Thoracic aorta (tissue), 2 donors: ENCODE measurements around the gene SERPINA9. TPM values are rescaled to one million over a fixed set of nuclear protein-coding genes. Genes with fewer than 3 reads are reported as not detected.
"Not testable (repeated sequence)": the region's sequence is repeated elsewhere in the genome, so short reads cannot be mapped to it uniquely, and the experiment has no call there.

Experiments used
- ATAC-seq: fragments of 150-250 bp; one replicate; pipeline ENCODE4 v1.8.0; 2017; ENCODE audit warnings: low read depth; ENCODE audit not compliant: insufficient number of reproducible peaks, low FRiP score
- DNase-seq: peaks from one replicate; pipeline ENCODE4 v3.0.0-alpha.2; 2020; ENCODE audit warnings: low spot score
- H3K27ac ChIP-seq, 2 donors: fragments of 200-600 bp; sonication (generic); 1 replicate in 1 of 2; 2 replicates in 1 of 2; pipeline ENCODE4 v1.5.1; 2016; ENCODE audit warnings: mild to moderate bottlenecking in 2 of 2, moderate library complexity in 2 of 2
- H3K27me3 ChIP-seq: fragments of 200-600 bp; sonication (generic); replicated peaks from 2 replicates; pipeline ENCODE4 v1.6.0; 2016; ENCODE audit warnings: mild to moderate bottlenecking; ENCODE audit not compliant: insufficient read depth
- H3K36me3 ChIP-seq: fragments of 200-600 bp; sonication (generic); one replicate; pipeline ENCODE4 v1.5.1; 2016
- H3K4me1 ChIP-seq, 2 donors: fragments of 200-600 bp; sonication (generic); 1 replicate in 1 of 2; 2 replicates in 1 of 2; pipeline versions ENCODE4 v1.5.1 to v1.6.0; 2016; ENCODE audit warnings: low read depth in 2 of 2, mild to moderate bottlenecking in 1 of 2; ENCODE audit not compliant: control insufficient read depth in 1 of 2
- H3K4me3 ChIP-seq: fragments of 200-600 bp; sonication (generic); 2 replicates; pipeline ENCODE4 v1.5.1; 2016; ENCODE audit warnings: mild to moderate bottlenecking
- H3K9me3 ChIP-seq: fragments of 200-600 bp; sonication (generic); 2 replicates; pipeline ENCODE4 v1.5.1; 2016
- total RNA-seq, 2 donors: library from RNA; depleted of rRNA; stranded (reverse); fragments of >200 nt; gene quantifications; one replicate each; pipeline versions ENCODE4 v1.1.0 to v1.2.3, GENCODE V29; 2016
- TF ChIP-seq, protein P1 (sequence below): fragments of 200-600 bp; sonication (generic); IDR thresholded peaks from one replicate; pipeline ENCODE4 v1.5.1; 2019; ENCODE audit warnings: antibody characterized with exemption

The SERPINA9 gene
- total RNA-seq, 2 donors from 2014 or later: 2.3 TPM; not detected in 1

DNA sequence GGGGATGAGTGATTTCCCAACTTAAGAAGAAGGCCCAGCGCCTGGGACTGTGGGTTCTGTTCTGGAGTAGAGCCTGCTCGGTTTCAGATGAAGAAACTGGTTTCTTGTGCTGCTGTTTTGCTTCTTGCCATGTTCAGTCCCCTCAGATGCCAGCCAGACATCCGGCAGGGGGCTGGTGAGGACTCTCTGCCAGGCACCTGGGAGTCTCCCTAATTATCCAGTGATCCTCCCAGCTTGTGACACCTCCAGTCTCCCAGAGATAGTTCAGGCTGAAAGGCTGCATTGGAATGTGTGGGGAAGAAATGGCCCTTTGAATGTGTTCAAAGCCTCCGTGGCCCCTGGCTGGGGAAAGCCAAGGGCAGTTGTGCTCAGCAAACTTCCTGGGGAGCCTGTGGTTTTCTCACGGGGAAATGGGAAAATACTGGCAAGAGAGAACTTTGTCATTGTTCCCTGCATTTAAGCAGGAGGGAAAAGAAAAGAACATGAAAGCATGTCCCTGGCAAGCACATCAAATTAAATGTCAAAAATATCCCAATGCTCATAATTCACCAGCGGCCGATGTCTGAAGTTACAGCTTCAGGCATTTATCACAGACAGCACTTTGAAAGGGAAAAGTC, 41.8 kb upstream of the SERPINA9 start:
- Histone ChIP-seq H3K27ac (no peak overlapping the region), H3K36me3 (no peaks in the 10 kb centered on the region), H3K27me3 (no peaks in the 10 kb centered on the region), H3K9me3 (no peaks in the 10 kb centered on the region), H3K4me3 (no peak overlapping the region), H3K4me1 (no peaks in the 10 kb centered on the region)
- DNase-seq: no peak
- TF ChIP-seq, protein P1, sequence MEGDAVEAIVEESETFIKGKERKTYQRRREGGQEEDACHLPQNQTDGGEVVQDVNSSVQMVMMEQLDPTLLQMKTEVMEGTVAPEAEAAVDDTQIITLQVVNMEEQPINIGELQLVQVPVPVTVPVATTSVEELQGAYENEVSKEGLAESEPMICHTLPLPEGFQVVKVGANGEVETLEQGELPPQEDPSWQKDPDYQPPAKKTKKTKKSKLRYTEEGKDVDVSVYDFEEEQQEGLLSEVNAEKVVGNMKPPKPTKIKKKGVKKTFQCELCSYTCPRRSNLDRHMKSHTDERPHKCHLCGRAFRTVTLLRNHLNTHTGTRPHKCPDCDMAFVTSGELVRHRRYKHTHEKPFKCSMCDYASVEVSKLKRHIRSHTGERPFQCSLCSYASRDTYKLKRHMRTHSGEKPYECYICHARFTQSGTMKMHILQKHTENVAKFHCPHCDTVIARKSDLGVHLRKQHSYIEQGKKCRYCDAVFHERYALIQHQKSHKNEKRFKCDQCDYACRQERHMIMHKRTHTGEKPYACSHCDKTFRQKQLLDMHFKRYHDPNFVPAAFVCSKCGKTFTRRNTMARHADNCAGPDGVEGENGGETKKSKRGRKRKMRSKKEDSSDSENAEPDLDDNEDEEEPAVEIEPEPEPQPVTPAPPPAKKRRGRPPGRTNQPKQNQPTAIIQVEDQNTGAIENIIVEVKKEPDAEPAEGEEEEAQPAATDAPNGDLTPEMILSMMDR: no peak
- no peak for ATAC-seq

DNA sequence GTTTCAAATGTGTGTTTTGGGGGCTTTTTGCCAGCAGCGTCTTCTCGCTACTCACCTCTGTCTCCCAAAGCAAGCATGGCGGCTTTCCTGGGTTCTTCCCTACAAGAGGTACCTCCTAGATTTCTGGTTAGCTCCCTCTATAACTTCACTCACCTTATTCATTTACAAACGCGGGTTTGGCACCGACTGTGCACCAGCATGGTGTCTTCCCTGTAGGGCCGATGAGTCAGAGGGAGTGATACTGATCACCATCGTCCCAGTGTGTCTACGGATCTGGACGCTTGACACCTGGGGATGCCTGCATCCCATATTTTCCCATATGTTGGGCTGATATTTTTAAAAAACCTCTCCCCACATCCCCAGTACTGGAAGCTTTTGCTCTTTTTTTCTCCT, 41.2 kb upstream of the SERPINA9 start:
- no peak overlapping the region for H3K27ac ChIP-seq
- H3K27me3 ChIP-seq: no peaks in the 10 kb centered on the region
- TF ChIP-seq, protein P1: no peak
- H3K4me3 ChIP-seq: no peak overlapping the region
- ATAC-seq (no peak), DNase-seq (no peak)
- no peaks in the 10 kb centered on the region for H3K9me3 ChIP-seq
- H3K4me1 ChIP-seq: no peaks in the 10 kb centered on the region
- no peaks in the 10 kb centered on the region for H3K36me3 ChIP-seq

DNA sequence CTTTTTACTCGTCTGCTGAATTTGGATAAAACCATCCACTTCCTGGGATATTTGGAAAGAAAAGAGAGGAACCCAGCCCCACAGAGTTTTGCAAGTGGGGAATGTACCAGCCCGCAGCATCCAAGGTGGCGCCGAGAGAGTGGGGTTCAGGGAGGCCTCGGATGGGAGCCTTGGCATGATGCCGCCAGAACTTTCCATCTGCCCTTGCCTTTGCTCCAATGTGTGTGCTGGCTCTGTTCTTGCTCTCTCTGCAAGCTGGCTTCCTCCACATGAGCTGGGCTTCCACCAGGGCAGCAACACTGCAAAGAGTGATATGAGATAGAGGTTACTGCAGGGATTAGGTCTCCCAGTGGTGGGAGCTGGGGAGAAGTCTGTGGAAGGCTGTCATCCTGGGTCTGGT, 39.9 kb upstream of the SERPINA9 start:
- H3K9me3 ChIP-seq: no peaks in the 10 kb centered on the region
- H3K4me3 ChIP-seq: no peak overlapping the region
- H3K27ac ChIP-seq: no peak overlapping the region
- no peaks in the 10 kb centered on the region for H3K36me3 ChIP-seq
- H3K27me3 ChIP-seq: no peaks in the 10 kb centered on the region
- ATAC-seq: no peak
- no peak for DNase-seq
- TF ChIP-seq, protein P1: no peak
- H3K4me1 ChIP-seq: no peaks in the 10 kb centered on the region

DNA sequence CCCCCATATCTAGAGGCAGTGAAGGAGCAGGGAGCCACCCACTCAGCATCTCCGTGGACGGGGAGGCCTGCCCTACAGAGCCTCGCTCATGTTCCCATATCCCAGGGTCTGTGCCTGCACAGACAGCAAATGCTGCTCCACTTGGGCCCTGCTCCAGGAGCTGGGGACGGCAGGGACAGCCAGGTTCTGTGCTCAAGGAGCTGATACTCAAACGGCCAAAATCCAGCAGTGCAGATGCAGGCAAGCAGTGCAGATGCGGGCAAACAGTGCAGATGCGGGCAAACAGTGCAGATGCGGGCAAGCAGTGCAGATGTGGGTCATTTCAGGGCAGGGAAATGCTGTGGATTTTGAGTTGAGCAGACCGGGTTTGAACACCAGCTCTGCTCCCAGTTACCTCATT, 39.4 kb upstream of the SERPINA9 start:
- no peaks in the 10 kb centered on the region for H3K9me3 ChIP-seq
- H3K27me3 ChIP-seq: no peaks in the 10 kb centered on the region
- ATAC-seq: no peak
- no peak overlapping the region for H3K27ac ChIP-seq
- no peaks in the 10 kb centered on the region for H3K36me3 ChIP-seq
- no peaks in the 10 kb centered on the region for H3K4me1 ChIP-seq
- TF ChIP-seq, protein P1: no peak
- DNase-seq: no peak
- no peak overlapping the region for H3K4me3 ChIP-seq

DNA sequence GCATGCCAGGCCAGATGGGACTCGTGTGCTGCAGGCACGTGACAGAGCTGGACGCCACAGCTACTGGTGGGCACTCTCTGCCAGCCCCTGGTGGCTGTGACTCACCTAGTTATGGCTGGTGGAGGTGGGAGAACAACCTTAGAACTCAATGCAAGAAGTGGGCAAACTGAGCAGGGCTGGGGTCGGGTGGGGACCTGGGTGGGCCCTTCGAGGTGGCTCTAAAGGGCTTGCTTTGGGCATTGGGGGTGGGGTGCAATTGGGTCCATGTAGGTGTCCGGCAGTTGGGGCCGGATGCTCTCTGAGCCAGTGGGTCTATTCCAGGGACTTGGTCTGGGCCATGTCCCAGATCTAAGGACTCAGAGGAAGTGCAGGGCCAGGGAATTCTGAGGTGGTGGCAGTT, 38.4 kb upstream of the SERPINA9 start:
- Histone ChIP-seq H3K27ac (no peak overlapping the region), H3K4me1 (no peaks in the 10 kb centered on the region), H3K9me3 (no peaks in the 10 kb centered on the region), H3K4me3 (no peak overlapping the region), H3K27me3 (no peaks in the 10 kb centered on the region), H3K36me3 (no peaks in the 10 kb centered on the region)
- TF ChIP-seq, protein P1: no peak
- DNase-seq (no peak), ATAC-seq (no peak)

DNA sequence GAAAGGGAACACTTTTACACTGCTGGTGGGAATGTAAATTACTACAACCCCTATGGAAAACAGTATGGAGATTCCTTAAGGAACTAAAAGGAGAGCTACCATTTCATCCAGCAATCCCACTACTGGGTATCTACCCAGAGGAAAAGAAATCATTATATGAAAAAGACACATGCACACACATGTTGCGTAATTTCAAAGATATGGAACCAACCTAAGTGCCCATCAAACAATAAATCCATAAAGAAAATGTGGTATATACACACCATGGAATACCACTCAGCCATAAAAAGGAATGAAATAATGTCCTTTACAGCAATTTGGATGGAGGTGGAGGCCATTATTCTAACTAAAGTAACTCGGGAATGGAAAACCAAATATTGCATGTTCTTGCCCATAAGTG, 34.5 kb upstream of the SERPINA9 start:
- ATAC-seq, H3K27me3 ChIP-seq, H3K27ac ChIP-seq, H3K4me3 ChIP-seq, H3K36me3 ChIP-seq, H3K4me1 ChIP-seq, DNase-seq, H3K9me3 ChIP-seq: not testable (repeated sequence)
